Colon (tissue), 2 donors: ENCODE data around the gene COMTD1.
"Not testable (repeated sequence)": the region's sequence is repeated elsewhere in the genome, so short reads cannot be mapped to it uniquely, and the experiment has no call there.

Source experiments
- FAIRE-seq: peaks from 2 replicates; lab custom pipeline; 2012; peaks lifted over from hg19 to GRCh38; lab: Jason Lieb, UNC
- donor health status: control.
- donor health status: control.

The COMTD1 gene

GRCh38 chr10:75223507-75223906, 12.2 kb downstream of the COMTD1 start:
- FAIRE-seq: no peak

GRCh38 chr10:75221492-75221891, 14.3 kb downstream of the COMTD1 start:
- FAIRE-seq: not testable (repeated sequence)

- no peak for FAIRE-seq
Observed at GRCh38 chr10:75220274-75220673, 15.5 kb downstream of the COMTD1 start.

- no peak for FAIRE-seq
Observed at GRCh38 chr10:75212343-75212742, 23.4 kb downstream of the COMTD1 start.

- FAIRE-seq: no peak
Observed at GRCh38 chr10:75211007-75211691, 24.6 kb downstream of the COMTD1 start.

GRCh38 chr10:75210282-75211006, 25.3 kb downstream of the COMTD1 start, which contains the start of gene VDAC2:
Gene VDAC2 (plus strand): TSS chr10:75210796. CDS start chr10:75211159, 363 bp downstream.
- FAIRE-seq: no peak

- FAIRE-seq: no peak
Observed at GRCh38 chr10:75209921-75210281, 25.9 kb downstream of the COMTD1 start.

- FAIRE-seq: no peak
Observed at GRCh38 chr10:75209086-75209920, 26.5 kb downstream of the COMTD1 start.

GRCh38 chr10:75208181-75208580, 27.6 kb downstream of the COMTD1 start:
- FAIRE-seq: no peak

GRCh38 chr10:75207857-75208144, 28.0 kb downstream of the COMTD1 start:
- FAIRE-seq: no peak

- no peak for FAIRE-seq
Observed at GRCh38 chr10:75207079-75207856, 28.5 kb downstream of the COMTD1 start.

GRCh38 chr10:75206638-75207037, 29.1 kb downstream of the COMTD1 start:
- not testable (repeated sequence) for FAIRE-seq

- no peak for FAIRE-seq
Observed at GRCh38 chr10:75205908-75206307, 29.8 kb downstream of the COMTD1 start.

GRCh38 chr10:75203724-75204123, 32.0 kb downstream of the COMTD1 start:
- no peak for FAIRE-seq

GRCh38 chr10:75203046-75203620, 32.6 kb downstream of the COMTD1 start:
- not testable (repeated sequence) for FAIRE-seq

GRCh38 chr10:75202321-75203045, 33.3 kb downstream of the COMTD1 start:
- FAIRE-seq: no peak

GRCh38 chr10:75201793-75202307, 33.9 kb downstream of the COMTD1 start:
- no peak for FAIRE-seq

GRCh38 chr10:75199949-75200348, 35.8 kb downstream of the COMTD1 start:
- not testable (repeated sequence) for FAIRE-seq

GRCh38 chr10:75197906-75198305, 37.9 kb downstream of the COMTD1 start:
- no peak for FAIRE-seq

- FAIRE-seq: no peak
Observed at GRCh38 chr10:75197066-75197465, 38.7 kb downstream of the COMTD1 start.
